Smooth muscle cell (in vitro differentiated cells): ENCODE data around the gene TANK. TPM values are rescaled to one million over a fixed set of nuclear protein-coding genes. Genes with fewer than 3 reads are reported as not detected.

Source experiments
- DNase-seq: peaks from one replicate; lab custom pipeline; 2025; ENCODE audit not compliant: unreplicated experiment; lab: John Stamatoyannopoulos, UW
- H2AFZ ChIP-seq: fragments of 200-600 bp; sonication (generic); 2 replicates; pipeline ENCODE4 v1.6.0; 2016; ENCODE audit warnings: antibody characterized with exemption, low read depth, mild to moderate bottlenecking
- H3F3A ChIP-seq: fragments of 200-600 bp; sonication (generic); 2 replicates; pipeline ENCODE4 v1.6.0; 2017; ENCODE audit warnings: antibody characterized with exemption, low read depth
- H3K27ac ChIP-seq: fragments of 200-600 bp; sonication (generic); 2 replicates; pipeline ENCODE4 v1.5.1; 2016; ENCODE audit warnings: low read depth, mild to moderate bottlenecking
- H3K27me3 ChIP-seq: fragments of 200-600 bp; sonication (generic); 2 replicates; pipeline ENCODE4 v1.6.1; 2016; ENCODE audit warnings: low read depth, mild to moderate bottlenecking
- H3K36me3 ChIP-seq: fragments of 200-600 bp; sonication (generic); 2 replicates; pipeline ENCODE4 v1.5.1; 2016; ENCODE audit warnings: low read depth
- H3K4me1 ChIP-seq: fragments of 200-600 bp; sonication (generic); 2 replicates; pipeline ENCODE4 v1.5.1; 2016; ENCODE audit warnings: low read depth
- H3K4me2 ChIP-seq: fragments of 200-600 bp; sonication (generic); 2 replicates; pipeline ENCODE4 v1.6.0; 2016; ENCODE audit warnings: mild to moderate bottlenecking
- H3K4me3 ChIP-seq: fragments of 200-600 bp; sonication (generic); 2 replicates; pipeline ENCODE4 v1.5.1; 2016; ENCODE audit warnings: mild to moderate bottlenecking
- H3K79me2 ChIP-seq: fragments of 200-600 bp; sonication (generic); 2 replicates; pipeline ENCODE4 v1.6.0; 2016; ENCODE audit warnings: low read depth, mild to moderate bottlenecking
- H3K9ac ChIP-seq: fragments of 200-600 bp; sonication (generic); 2 replicates; pipeline ENCODE4 v1.6.0; 2016; ENCODE audit warnings: low read depth
- H3K9me3 ChIP-seq: fragments of 200-600 bp; sonication (generic); replicated peaks from 2 replicates; pipeline ENCODE4 v1.5.1; 2016; ENCODE audit warnings: low read depth
- H4K20me1 ChIP-seq: fragments of 200-600 bp; sonication (generic); 2 replicates; pipeline ENCODE4 v1.6.0; 2016; ENCODE audit warnings: low read depth
- WGBS: methylation state at CpG from one replicate; pipeline ENCODE4 v1.1.7; 2016; ENCODE audit warnings: low lambda C conversion rate; 5-methylcytosine and 5-hydroxymethylcytosine counted together
- polyA plus RNA-seq: library from polyadenylated mRNA; unstranded; fragments of >200 nt; fragmentation: Nextera tagmentation; extraction: Ambion mirVana; gene quantifications from 2 replicates; pipeline ENCODE4 v1.2.1, GENCODE V29; 2016
- total RNA-seq: library from RNA; depleted of rRNA; stranded (reverse); fragments of >200 nt; gene quantifications from 2 replicates; pipeline ENCODE4 v1.2.3, GENCODE V29; 2014
- TF ChIP-seq, protein P1 (sequence below): fragments of 200-600 bp; sonication (generic); IDR thresholded peaks from 2 replicates; pipeline ENCODE4 v1.5.1; 2017; ENCODE audit warnings: borderline replicate concordance, mild to moderate bottlenecking, antibody characterized with exemption; ENCODE audit not compliant: insufficient read depth, poor library complexity, severe bottlenecking

Gene TANK
- total and polyA plus RNA-seq, 2 experiments from 2014 or later: 47.9 to 94.2 TPM

DNA sequence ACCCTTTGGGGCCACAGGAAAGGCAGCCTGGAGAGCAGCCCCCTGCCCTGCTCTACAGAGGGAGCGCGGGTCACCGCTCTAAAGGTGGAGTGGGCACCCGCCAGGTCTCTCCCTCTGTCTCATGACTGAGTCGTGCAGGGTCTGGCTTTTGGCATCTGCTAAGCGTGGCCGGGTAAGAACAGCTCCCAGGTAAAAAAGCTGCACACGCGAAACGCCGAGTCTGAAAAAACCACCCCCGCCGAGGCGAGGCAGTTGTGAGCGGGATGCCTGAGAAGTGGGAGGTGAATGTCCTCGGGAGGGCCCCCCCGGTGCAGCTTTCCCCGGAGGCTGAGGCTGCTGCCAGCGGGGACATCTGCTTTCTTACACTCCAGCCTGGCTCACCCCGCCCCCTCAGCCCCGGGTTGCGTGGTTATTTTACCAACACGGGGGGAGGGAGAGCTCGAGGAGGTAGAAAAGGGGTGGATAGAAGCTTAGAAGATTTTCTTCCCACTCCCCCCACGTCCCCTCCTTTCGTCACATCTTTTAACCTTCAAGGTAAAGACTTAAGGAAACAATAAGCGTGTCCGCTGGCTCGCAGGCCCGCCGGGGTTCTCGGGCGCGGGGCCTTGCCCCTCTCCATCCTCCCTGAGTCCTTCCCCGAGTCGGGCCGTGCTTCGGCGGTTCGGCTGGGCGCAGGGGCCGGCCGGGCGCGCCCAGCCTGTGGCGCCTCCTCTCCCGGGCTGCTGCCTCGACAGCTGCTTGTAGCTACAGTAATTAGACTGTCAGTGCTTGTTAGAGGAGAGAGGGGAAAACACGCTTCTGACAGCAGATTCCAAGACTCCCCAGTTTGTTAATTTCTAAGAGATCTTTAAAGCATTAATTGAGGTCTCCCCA lies 77.4 kb downstream of the TANK start:
- TF ChIP-seq, protein P1, sequence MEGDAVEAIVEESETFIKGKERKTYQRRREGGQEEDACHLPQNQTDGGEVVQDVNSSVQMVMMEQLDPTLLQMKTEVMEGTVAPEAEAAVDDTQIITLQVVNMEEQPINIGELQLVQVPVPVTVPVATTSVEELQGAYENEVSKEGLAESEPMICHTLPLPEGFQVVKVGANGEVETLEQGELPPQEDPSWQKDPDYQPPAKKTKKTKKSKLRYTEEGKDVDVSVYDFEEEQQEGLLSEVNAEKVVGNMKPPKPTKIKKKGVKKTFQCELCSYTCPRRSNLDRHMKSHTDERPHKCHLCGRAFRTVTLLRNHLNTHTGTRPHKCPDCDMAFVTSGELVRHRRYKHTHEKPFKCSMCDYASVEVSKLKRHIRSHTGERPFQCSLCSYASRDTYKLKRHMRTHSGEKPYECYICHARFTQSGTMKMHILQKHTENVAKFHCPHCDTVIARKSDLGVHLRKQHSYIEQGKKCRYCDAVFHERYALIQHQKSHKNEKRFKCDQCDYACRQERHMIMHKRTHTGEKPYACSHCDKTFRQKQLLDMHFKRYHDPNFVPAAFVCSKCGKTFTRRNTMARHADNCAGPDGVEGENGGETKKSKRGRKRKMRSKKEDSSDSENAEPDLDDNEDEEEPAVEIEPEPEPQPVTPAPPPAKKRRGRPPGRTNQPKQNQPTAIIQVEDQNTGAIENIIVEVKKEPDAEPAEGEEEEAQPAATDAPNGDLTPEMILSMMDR: no peak
- Histone ChIP-seq H3K4me3 (peak overlapping the region; percentile 66), H3K27me3 (no peaks in the 10 kb centered on the region), H4K20me1 (no peaks in the 10 kb centered on the region), H3K9me3 (no peaks in the 10 kb centered on the region), H3K79me2 (no peaks in the 10 kb centered on the region), H2AFZ (no peak overlapping the region), H3K9ac (no peak overlapping the region), H3K4me2 (peak overlapping the region; percentile 97), H3K4me1 (peaks cover 17% of the 10 kb centered on the region), H3K27ac (no peak overlapping the region), H3F3A (peaks cover 40% of the 10 kb centered on the region), H3K36me3 (no peaks in the 10 kb centered on the region)
- peak; percentile 44 for DNase-seq
- WGBS: 3% methylated on average over 49 of the region's 49 CpGs

DNA sequence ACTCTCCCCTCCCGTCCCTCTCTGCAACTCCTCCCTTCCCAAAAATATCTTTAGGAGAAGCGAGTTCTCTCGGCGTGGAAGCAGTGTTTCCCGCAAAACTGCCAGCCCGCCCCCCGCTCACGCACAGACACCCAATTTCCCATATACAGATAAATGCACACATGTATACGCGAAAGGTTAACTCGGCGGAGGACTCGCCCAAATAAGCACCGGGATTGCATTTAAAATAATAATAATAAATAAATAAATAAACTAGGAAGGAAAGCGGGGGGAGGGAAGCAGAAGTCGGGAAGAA lies 78.0 kb downstream of the TANK start:
- no peak for DNase-seq
- under 1% methylated on average over 16 of the region's 16 CpGs for WGBS

DNA sequence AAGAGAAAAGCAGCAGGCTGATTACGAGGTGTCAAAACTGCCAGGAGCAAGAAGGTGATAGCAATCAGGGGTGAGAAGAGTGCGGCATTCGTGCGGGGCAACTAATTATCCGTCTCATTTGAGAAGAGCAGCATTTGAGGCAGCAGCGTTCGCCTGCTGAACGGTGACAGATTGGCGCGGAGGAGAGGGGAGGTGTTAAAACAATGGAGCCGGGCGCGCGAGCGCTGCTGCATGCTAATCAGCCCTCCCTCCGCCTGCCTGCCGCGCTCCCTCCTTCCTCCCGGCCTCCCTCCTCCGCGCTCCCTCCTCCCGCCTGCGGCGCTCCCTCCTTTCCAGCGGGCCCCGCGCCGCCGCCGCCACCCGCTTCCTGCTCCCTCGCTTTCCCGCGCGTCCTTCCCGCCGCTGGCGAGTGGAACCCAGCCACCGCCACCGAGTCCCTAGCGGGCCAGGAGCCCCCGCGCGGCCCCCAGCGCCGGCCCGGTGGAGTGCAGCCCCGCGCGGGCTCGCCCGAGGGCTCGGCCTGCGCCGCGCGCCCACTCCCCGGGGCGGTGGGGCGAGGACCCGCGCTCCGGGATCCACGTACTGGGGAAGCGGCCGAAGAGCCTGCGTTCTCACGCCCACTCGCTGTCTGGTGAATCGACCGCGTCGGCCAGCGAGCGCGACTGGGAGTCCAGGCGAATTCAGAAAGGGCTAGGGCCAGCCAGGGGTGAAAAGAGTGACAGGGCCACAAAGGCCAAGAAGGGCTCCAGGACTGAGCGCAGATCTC lies 78.5 kb downstream of the TANK start:
- H3K9ac ChIP-seq: no peak overlapping the region
- DNase-seq: peak; percentile 28

More for the DNA sequence above, 78.0 kb downstream of the TANK start:
- Histone ChIP-seq H4K20me1 (no peaks in the 10 kb centered on the region), H3K4me3 (peak overlapping the region; percentile 66), H2AFZ (no peak overlapping the region), H3K36me3 (no peaks in the 10 kb centered on the region), H3K9me3 (no peaks in the 10 kb centered on the region), H3K27ac (no peak overlapping the region), H3K4me2 (peak overlapping the region; percentile 97), H3K79me2 (no peaks in the 10 kb centered on the region), H3F3A (peaks cover 44% of the 10 kb centered on the region), H3K4me1 (peaks cover 22% of the 10 kb centered on the region), H3K9ac (no peak overlapping the region), H3K27me3 (no peaks in the 10 kb centered on the region)
- TF ChIP-seq, protein P1: no peak

More for the DNA sequence above, 78.5 kb downstream of the TANK start:
- no peaks in the 10 kb centered on the region for H4K20me1 ChIP-seq
- under 1% methylated on average over 36 of the region's 78 CpGs for WGBS
- peaks cover 28% of the 10 kb centered on the region for H3K4me1 ChIP-seq
- TF ChIP-seq, protein P1: no peak
- H2AFZ ChIP-seq: peak overlapping the region; percentile 26
- H3F3A ChIP-seq: peaks cover 43% of the 10 kb centered on the region
- H3K79me2 ChIP-seq: no peaks in the 10 kb centered on the region
- H3K4me2 ChIP-seq: peak overlapping the region; percentile 97
- H3K27ac ChIP-seq: no peak overlapping the region
- H3K36me3 ChIP-seq: no peaks in the 10 kb centered on the region
- H3K27me3 ChIP-seq: no peaks in the 10 kb centered on the region
- H3K4me3 ChIP-seq: peak overlapping the region; percentile 66
- H3K9me3 ChIP-seq: no peaks in the 10 kb centered on the region
